Measurements from ENCODE around the gene OSTN. TPM values are rescaled to one million over a fixed set of nuclear protein-coding genes. Genes with fewer than 3 reads are reported as not detected.
"Not testable (repeated sequence)": the region's sequence is repeated elsewhere in the genome, so short reads cannot be mapped to it uniquely, and the experiment has no call there.

OSTN gene
- total and polyA plus RNA-seq, 2 of the 13 experiments (the other 11 are each of a cell fraction or from before 2014, with no cell fraction given): not detected

DNA sequence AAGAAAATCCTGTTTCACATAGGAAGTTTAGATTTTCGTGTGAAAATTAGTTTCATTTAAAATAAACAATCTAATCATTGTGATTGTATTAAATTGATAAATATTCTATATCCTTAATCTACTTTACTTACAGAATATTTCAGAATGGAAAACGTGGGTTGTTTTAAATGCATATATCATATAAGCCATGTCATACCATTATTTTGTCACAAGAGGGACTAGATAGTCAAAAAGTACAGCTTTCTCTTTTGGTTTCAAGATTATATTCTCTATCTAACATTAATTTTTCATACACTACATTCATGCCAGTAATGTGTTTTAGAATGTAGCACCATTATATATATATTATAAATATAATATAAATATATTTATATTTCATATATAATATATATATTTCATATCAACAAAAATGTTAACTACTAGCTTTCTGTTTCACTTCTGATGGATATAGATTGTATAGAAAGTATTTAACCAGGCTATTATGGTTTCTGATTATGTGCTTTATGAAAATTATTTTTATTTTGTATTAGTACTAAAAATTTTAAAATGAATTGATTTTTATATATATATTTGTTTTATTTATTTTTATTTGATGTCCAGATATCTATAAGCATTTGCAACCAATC is 45.3 kb downstream of the OSTN start:
- under 1% methylated on average over 2 of the region's 2 CpGs for WGBS (ENCODE audit: low lambda C conversion rate)
- BruUV-seq (replicated peaks): no TSS peak
- in situ Hi-C loops (cut with HindIII; ENCODE audit: extremely low pct_ligation_motif_present, low pct_unique_long_range_greater_than_20kb): no loop called here

DNA sequence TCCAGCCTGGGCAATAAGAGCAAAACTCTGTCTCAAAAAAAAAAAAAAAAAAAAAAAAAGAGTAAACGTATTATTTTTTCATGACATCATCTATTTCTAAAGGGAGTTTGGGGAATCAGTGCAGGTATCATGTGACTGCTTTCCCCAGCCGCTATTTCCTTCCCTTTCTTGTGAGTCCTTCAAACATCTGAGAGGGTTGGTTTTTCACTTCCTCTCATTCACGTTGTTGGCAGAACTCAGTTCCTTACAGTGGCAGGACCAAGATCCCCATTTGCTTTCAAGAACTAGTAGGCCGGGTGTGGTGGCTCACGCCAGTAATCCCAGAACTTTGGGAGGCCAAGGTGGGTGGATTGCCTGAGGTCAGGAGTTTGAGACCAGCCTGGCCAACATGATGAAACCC is 47.0 kb downstream of the OSTN start:
- H3K9me3 ChIP-seq (ENCODE audit: low read length); BruUV-seq (replicated peaks); H4K20me1 ChIP-seq (ENCODE audit: insufficient read depth, low read length); H3K27ac ChIP-seq (ENCODE audit: extremely low read length, insufficient read depth, low read length); H3K36me3 ChIP-seq (replicated peaks in 1 of 2; ENCODE audit: control insufficient read depth in 1 of 2, insufficient read depth in 2 of 2, low read length in 2 of 2); in situ Hi-C loops (cut with HindIII; ENCODE audit: extremely low pct_ligation_motif_present, low pct_unique_long_range_greater_than_20kb); FAIRE-seq; H3K4me1 ChIP-seq (ENCODE audit: insufficient read depth, low read length); H3K79me2 ChIP-seq (ENCODE audit: insufficient read depth, low read length); POLR2A ChIA-PET; H3K4me2 ChIP-seq (ENCODE audit: low read depth, low read length); DNase-seq (ENCODE audit: low spot score); H3K9ac ChIP-seq (ENCODE audit: insufficient read depth, low read depth, low read length); ATAC-seq; CTCF ChIA-PET (ENCODE audit: low intra/inter-chr PET ratio, low total read pairs); H2AFZ ChIP-seq (ENCODE audit: low read length); H3K27me3 ChIP-seq (ENCODE audit: control insufficient read depth in 1 of 2, insufficient read depth in 2 of 2, low read length in 2 of 2); H3K4me3 ChIP-seq (replicated peaks in 1 of 3; ENCODE audit: insufficient read depth in 1 of 3, low read depth in 2 of 3, low read length in 3 of 3); TF ChIP-seq ATF7 (CRISPR knock-in tag; IDR thresholded peaks at IDR 0.05): not testable (repeated sequence)
- WGBS (ENCODE audit: low lambda C conversion rate): 45% methylated on average over 5 of the region's 5 CpGs
- intact Hi-C loops (cut with micrococcal nuclease; ENCODE audit: unreplicated experiment): loop anchor here (10.0 kb wide), 1 partner anchor 109 kb away; no protein-coding TSS in a partner anchor
- TF ChIP-seq ATF7 (IDR thresholded peaks at IDR 0.05): peak; percentile 47; the same call in 1 of the 2 replicates

More for the DNA sequence above, 45.3 kb downstream of the OSTN start:
- no peak overlapping the region for H3K4me2 ChIP-seq (ENCODE audit: low read depth, low read length)
- TF ChIP-seq, protein P1, sequence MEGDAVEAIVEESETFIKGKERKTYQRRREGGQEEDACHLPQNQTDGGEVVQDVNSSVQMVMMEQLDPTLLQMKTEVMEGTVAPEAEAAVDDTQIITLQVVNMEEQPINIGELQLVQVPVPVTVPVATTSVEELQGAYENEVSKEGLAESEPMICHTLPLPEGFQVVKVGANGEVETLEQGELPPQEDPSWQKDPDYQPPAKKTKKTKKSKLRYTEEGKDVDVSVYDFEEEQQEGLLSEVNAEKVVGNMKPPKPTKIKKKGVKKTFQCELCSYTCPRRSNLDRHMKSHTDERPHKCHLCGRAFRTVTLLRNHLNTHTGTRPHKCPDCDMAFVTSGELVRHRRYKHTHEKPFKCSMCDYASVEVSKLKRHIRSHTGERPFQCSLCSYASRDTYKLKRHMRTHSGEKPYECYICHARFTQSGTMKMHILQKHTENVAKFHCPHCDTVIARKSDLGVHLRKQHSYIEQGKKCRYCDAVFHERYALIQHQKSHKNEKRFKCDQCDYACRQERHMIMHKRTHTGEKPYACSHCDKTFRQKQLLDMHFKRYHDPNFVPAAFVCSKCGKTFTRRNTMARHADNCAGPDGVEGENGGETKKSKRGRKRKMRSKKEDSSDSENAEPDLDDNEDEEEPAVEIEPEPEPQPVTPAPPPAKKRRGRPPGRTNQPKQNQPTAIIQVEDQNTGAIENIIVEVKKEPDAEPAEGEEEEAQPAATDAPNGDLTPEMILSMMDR (CRISPR knock-in tag; IDR thresholded peaks at IDR 0.05): peak; percentile 15; the same call in 1 of the 2 replicates
- TF ChIP-seq KLF15 (CRISPR knock-in tag; IDR thresholded peaks at IDR 0.05; ENCODE audit: borderline replicate concordance): no peak
- peak; percentile 46 for TF ChIP-seq STAG1 (CRISPR knock-in tag; IDR thresholded peaks at IDR 0.05)
- no peaks in the 10 kb centered on the region; a peak in 1 of 5 replicates for H3K27me3 ChIP-seq (ENCODE audit: control insufficient read depth in 1 of 2, insufficient read depth in 2 of 2, low read length in 2 of 2)
- ChIA-PET POLR2A (no interaction called here), CTCF (ENCODE audit: low intra/inter-chr PET ratio, low total read pairs) (no interaction called here)
- no peak overlapping the region for H3K27ac ChIP-seq (ENCODE audit: extremely low read length, insufficient read depth, low read length)
- peak; percentile 6 for DNase-seq (ENCODE audit: low spot score)
- no peak overlapping the region for H3K4me3 ChIP-seq (replicated peaks in 1 of 3; ENCODE audit: insufficient read depth in 1 of 3, low read depth in 2 of 3, low read length in 3 of 3)
- no peak overlapping the region for H2AFZ ChIP-seq (ENCODE audit: low read length)
- H3K9ac ChIP-seq (ENCODE audit: insufficient read depth, low read depth, low read length): no peak overlapping the region
- FAIRE-seq: no peak
- H3K9me3 ChIP-seq (ENCODE audit: low read length): no peaks in the 10 kb centered on the region
- intact Hi-C loops (cut with micrococcal nuclease; ENCODE audit: unreplicated experiment): loop anchor here (2.0 to 10.0 kb wide), 2 partner anchors 110 to 144 kb away; no protein-coding TSS in a partner anchor
- no peaks in the 10 kb centered on the region for H4K20me1 ChIP-seq (ENCODE audit: insufficient read depth, low read length)
- no peaks in the 10 kb centered on the region for H3K4me1 ChIP-seq (ENCODE audit: insufficient read depth, low read length)
- no peaks in the 10 kb centered on the region for H3K36me3 ChIP-seq (replicated peaks in 1 of 2; ENCODE audit: control insufficient read depth in 1 of 2, insufficient read depth in 2 of 2, low read length in 2 of 2)
- H3K79me2 ChIP-seq (ENCODE audit: insufficient read depth, low read length): no peaks in the 10 kb centered on the region
- ATAC-seq: no peak

All from HepG2 (cell line).